Measurements from ENCODE around the gene FUOM. TPM values are rescaled to one million over a fixed set of nuclear protein-coding genes. Genes with fewer than 3 reads are reported as not detected.

Gene FUOM
- total and polyA plus RNA-seq, 9 of the 15 experiments (the other 6 are each of a cell fraction or from before 2014, with no cell fraction given), result 1.8 to 96.1 (median 27.0) TPM

GRCh38 chr10:133318494-133319127 lies 39.2 kb downstream of the FUOM start (continued):
- TF ChIP-seq ZBTB5 (IDR thresholded peaks at IDR 0.05) (no peak), MNT (conservative IDR thresholded peaks at IDR 0.05) (peak; percentile 21 to 49; a peak in 2 of 4 replicates), PTRF (tag; IDR thresholded peaks at IDR 0.05) (no peak), ATF2 (CRISPR knock-in tag; IDR thresholded peaks at IDR 0.05) (no peak), ZNF41 (CRISPR knock-in tag; conservative IDR thresholded peaks at IDR 0.05) (no peak), SAFB (IDR thresholded peaks at IDR 0.05; ENCODE audit: borderline replicate concordance, low read depth, low read length) (peak; percentile 69; the same call in 1 of the 2 replicates), SMAD4 (CRISPR knock-in tag; conservative IDR thresholded peaks at IDR 0.05) (peak; percentile 75), CREM (IDR thresholded peaks at IDR 0.05; ENCODE audit: low read depth) (peak; percentile 73), POLR2G (IDR thresholded peaks at IDR 0.05; ENCODE audit: low read depth, low read length) (peak; percentile 71), MYNN (IDR thresholded peaks at IDR 0.05) (no peak), MYNN (CRISPR knock-in tag; IDR thresholded peaks at IDR 0.05) (no peak), CC2D1A (IDR thresholded peaks at IDR 0.05) (no peak), JUND (IDR thresholded peaks at IDR 0.05; ENCODE audit: borderline replicate concordance, low read depth, low read length) (peak; percentile 19; the same call in 1 of the 2 replicates), JUND (tag; IDR thresholded peaks at IDR 0.05; ENCODE audit: borderline replicate concordance, low read depth, low read length) (peak; percentile 13; the same call in 1 of the 3 replicates), ZNF24 (IDR thresholded peaks at IDR 0.05) (no peak), ZBTB7A (IDR thresholded peaks at IDR 0.05; ENCODE audit: borderline replicate concordance, control insufficient read depth, low read depth, low read length) (peak; percentile 61; the same call in 1 of the 2 replicates), MLLT1 (IDR thresholded peaks at IDR 0.05) (no peak), RB1 (IDR thresholded peaks at IDR 0.05; ENCODE audit: low read depth) (peak; percentile 71; the same call in 1 of the 2 replicates), PHF21A (IDR thresholded peaks at IDR 0.05; ENCODE audit: borderline replicate concordance, low read depth) (no peak), MAX (CRISPR knock-in tag; IDR thresholded peaks at IDR 0.05) (peak; percentile 63), PCBP1 (IDR thresholded peaks at IDR 0.05; ENCODE audit: low read depth, low read length, poor library complexity, severe bottlenecking) (peak; percentile 13), DACH1 (IDR thresholded peaks at IDR 0.05; ENCODE audit: partially characterized antibody) (no peak), FIP1L1 (IDR thresholded peaks at IDR 0.05; ENCODE audit: low read depth, low read length, poor library complexity, severe bottlenecking) (peak; percentile 66)

Measured in K562 (cell line).